GM19099 (cell line): ENCODE results near the gene ATP1A4.

Experiments used
- POLR2A ChIP-seq: IDR thresholded peaks from 3 replicates; pipeline ENCODE4 v1.6.1; 2011; ENCODE audit warnings: low read depth; ENCODE audit not compliant: insufficient read length; ENCODE audit errors: extremely low read depth

ATP1A4 gene

GRCh38 chr1:160118928-160119327 is 32.5 kb upstream of the ATP1A4 start:
- TF ChIP-seq POLR2A = no peak

DNA sequence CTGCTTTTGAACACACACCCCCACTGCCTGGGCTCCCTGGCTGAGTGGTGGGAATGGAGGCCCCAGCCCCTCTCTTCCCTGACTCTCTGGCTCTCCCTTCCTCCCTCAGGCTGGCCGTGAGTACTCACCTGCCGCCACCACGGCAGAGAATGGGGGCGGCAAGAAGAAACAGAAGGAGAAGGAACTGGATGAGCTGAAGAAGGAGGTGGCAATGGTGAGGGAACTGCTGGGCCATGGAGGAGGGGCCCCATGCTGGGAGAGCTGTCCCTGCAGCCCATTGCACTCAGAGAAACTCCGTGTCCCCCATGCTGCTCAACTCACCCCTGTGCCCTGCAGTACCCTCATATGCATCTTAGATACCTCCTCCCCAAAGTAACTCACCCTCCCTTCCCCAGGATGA is 30.6 kb upstream of the ATP1A4 start:
- no peak for TF ChIP-seq POLR2A

DNA sequence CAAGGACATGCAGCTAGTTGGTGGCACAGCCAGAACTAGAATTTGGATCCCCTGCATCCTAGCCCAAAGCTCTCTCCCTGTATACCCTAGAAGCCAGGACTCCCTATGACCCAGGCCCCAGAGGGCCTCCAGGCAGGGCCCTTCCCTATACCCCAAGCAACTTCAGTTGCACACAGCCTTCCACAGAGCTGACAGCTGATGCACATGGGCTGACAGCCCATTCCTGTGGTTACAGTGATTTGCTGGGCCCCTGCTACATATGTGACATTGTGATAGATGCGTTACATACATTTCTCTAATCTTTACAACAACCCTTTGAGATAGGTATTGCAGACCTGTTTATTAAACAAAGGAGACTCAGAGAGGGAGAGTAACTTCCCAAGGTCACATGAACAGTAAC is 30.0 kb upstream of the ATP1A4 start:
- TF ChIP-seq POLR2A = no peak

DNA sequence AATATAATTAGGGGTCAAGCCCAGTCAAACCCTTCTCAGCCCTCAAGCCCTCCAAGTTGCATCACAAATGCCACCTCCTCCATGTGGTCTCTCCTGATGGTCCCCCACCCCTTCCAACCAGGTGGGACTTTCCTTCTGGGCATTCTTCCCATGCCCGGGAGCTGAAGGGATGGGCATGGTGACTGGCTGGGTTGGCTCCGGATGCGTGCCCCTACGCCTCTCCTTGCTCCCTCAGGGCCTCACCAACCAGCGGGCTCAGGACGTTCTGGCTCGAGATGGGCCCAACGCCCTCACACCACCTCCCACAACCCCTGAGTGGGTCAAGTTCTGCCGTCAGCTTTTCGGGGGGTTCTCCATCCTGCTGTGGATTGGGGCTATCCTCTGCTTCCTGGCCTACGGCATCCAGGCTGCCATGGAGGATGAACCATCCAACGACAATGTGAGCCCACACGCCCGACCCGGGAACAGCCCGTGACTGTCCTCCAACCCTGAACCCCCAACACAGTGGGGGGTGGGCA is 28.4 kb upstream of the ATP1A4 start:
- TF ChIP-seq POLR2A = no peak

GRCh38 chr1:160123726-160124125 is 27.7 kb upstream of the ATP1A4 start:
- TF ChIP-seq POLR2A = no peak

DNA sequence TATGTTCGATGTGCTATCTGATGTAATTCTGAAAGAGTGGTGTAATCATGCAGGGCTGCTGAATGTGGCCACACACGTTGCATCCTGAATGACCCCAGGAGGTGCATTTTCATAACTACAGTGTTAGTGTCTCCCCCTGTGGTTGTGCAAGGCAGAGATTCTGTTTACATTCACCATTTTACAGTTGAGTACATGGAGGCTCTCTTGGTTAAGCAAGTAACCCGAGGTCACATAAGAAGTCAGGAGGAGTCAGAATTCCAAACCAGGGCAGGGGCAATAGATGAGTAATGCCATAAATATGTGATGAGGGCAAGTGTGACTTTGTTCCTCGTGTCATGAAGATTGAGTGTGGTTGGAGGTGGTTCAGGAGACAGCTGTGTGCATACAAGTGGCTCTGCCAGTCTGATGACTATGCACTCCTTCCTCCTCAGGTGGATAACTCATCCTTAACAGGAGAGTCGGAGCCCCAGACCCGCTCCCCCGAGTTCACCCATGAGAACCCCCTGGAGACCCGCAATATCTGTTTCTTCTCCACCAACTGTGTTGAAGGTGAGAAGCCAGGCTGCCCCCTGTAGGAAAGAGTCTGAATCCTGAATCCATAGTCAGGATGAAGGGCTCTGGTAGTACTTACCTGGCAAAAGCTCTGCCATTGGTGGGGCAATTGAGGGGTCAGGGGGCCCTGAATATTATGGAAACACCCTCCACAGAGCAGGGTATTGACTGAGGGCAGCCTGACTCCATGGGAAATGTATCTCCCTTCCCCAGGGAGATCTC is 26.5 kb upstream of the ATP1A4 start:
- TF ChIP-seq POLR2A = no peak

GRCh38 chr1:160125746-160126145 is 25.7 kb upstream of the ATP1A4 start:
- TF ChIP-seq POLR2A = no peak

- no peak for TF ChIP-seq POLR2A
Observed at GRCh38 chr1:160127381-160127780, 24.0 kb upstream of the ATP1A4 start.

DNA sequence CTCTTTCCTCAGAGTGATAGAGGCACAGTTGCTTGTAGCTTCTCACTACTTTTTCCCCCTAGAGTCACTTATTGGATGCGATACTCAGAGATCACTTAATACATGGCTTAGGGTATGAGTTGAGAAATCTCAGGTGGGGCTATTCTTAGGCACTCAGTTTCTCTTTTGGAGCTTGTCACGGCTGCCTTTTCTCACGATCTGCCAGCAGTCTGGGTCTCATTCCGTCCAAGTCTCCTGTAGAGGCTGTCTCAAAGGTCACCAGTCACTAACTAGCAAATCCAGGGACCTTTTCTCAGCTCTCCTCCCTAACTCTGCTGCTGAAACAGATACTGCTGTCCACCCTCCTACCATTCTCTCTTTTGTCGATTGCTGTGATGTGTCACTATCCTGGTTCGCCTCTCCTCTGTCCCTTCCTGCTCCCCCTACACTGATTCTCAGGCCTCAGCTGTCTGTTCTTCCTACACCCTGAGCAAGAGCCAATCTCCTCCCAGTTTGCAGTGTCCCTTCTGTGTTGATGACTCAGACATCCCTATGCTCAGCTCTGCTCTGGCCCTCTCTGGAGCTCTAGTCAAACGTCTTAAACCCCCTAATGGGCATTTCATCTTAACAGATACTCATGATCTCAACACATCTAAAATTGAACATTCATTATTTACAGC is 23.4 kb upstream of the ATP1A4 start:
- no peak for TF ChIP-seq POLR2A

DNA sequence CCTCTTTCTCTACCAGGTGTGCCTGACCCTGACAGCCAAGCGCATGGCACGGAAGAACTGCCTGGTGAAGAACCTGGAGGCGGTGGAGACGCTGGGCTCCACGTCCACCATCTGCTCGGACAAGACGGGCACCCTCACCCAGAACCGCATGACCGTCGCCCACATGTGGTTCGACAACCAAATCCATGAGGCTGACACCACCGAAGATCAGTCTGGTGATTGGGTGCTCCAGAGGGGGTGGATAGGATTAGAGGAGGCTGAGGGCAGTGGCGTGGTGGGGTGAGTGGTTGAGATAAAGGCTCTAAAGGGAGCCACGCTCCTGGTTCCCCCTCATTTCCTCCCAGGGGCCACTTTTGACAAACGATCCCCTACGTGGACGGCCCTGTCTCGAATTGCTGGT is 22.8 kb upstream of the ATP1A4 start:
- TF ChIP-seq POLR2A = no peak

GRCh38 chr1:160129046-160129445 is 22.4 kb upstream of the ATP1A4 start:
- TF ChIP-seq POLR2A = no peak

- TF ChIP-seq POLR2A = no peak
Observed at GRCh38 chr1:160129558-160129957, 21.8 kb upstream of the ATP1A4 start.

GRCh38 chr1:160129966-160130365 is 21.4 kb upstream of the ATP1A4 start:
- TF ChIP-seq POLR2A = no peak

DNA sequence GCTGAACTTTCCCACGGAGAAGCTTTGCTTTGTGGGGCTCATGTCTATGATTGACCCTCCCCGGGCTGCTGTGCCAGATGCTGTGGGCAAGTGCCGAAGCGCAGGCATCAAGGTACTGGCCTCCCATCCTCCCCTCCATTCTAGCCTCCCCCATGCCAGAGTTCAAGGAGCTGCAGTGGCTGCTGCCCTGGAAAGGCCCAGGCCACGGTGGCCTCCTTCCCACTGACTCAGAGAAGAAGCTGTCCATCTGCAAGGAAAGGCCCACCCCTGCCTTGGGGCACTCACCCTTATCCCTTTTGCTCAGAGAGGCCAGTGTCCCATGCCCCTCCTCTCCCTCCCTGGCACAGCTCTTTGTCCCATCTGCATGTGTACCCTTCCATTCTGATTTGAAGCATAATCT is 20.9 kb upstream of the ATP1A4 start:
- TF ChIP-seq POLR2A = no peak

DNA sequence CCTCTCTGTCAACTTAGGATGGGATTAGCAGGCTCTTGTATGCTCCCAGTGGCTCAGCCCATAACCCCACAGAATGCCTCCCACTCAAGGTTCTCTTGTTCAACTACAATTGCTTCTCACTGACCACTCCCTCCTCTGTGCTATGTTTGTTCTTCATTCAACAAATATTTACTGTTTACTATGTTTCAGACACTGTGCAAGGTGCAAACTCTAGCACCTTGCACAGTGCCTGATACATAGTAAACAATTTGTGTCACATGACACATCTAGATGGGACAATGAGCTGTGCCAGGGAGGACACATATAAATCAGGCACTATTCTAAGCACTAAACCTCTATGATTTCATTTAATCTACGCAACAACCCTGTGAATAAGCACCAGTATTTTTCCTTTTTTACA is 20.5 kb upstream of the ATP1A4 start:
- no peak for TF ChIP-seq POLR2A

GRCh38 chr1:160131803-160132565 is 19.4 kb upstream of the ATP1A4 start:
- TF ChIP-seq POLR2A = no peak

DNA sequence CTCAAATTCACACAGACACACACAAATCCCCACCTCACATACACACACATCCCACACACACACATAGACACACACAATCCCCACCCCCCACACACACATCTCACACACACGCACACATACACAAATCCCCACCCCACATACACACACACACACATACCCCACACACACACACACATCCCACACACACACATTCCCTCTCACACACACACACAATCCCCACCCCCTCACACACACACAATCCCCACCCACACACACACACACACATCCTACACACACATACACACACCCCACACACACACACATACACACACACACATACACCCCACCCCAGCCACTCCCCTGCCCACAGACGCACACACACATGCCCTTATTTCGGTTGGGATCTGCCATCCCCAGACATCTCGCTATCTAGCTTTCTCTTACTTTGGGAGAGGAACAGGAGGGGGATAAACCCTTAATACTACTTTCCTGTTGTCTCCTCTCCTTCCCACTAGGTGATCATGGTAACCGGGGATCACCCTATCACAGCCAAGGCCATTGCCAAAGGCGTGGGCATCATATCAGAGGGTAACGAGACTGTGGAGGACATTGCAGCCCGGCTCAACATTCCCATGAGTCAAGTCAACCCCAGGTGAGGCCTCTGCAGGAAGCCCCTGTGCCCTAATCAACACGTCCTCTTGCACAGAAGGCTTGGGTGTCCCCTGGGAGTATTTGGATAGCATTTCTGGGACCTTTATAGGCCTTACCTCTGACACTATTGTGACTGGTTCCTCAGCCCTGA is 17.2 kb upstream of the ATP1A4 start:
- TF ChIP-seq POLR2A = no peak
